ENCODE data around the gene MED27. TPM values are rescaled to one million over a fixed set of nuclear protein-coding genes. Genes with fewer than 3 reads are reported as not detected.

The MED27 gene
- total and polyA plus RNA-seq, 12 donors, result 8.0 to 20.7 (median 17.1) TPM

- Histone ChIP-seq H3K9me3 (no peaks in the 10 kb centered on the region), H3K27me3 (no peaks in the 10 kb centered on the region), H3K4me3 (no peak overlapping the region), H3K4me1 (no peaks in the 10 kb centered on the region), H3K36me3 (peaks cover 0 to 8% (median 5%) of the 10 kb centered on the region in 9 donors), H3K27ac (no peak overlapping the region)
- ATAC-seq (no peak), DNase-seq (no peak)
- no peak for TF ChIP-seq CTCF (IDR thresholded peaks at IDR 0.05)
- intact Hi-C loops (cut with DNase I), result no loop called here
- 95 to 98% methylated on average over 6 of the region's 6 CpGs for WGBS, 2 donors
Measured at GRCh38 chr9:131867611-131868192, 212.0 kb downstream of the MED27 start.

- no peaks in the 10 kb centered on the region for H3K9me3 ChIP-seq
- ATAC-seq (no peak), DNase-seq (no peak)
- no peak overlapping the region for H3K27ac ChIP-seq
- TF ChIP-seq CTCF (IDR thresholded peaks at IDR 0.05), result no peak
- H3K4me3 ChIP-seq, result no peak overlapping the region
- H3K36me3 ChIP-seq, result peaks cover 0 to 29% (median 16%) of the 10 kb centered on the region in 9 donors
- intact Hi-C loops (cut with DNase I), result no loop called here
- no peaks in the 10 kb centered on the region for H3K27me3 ChIP-seq
- 90 to 92% methylated on average over 10 of the region's 10 CpGs for WGBS, 2 donors
- H3K4me1 ChIP-seq, result no peaks in the 10 kb centered on the region
Measured at GRCh38 chr9:131865446-131866195, 214.0 kb downstream of the MED27 start.

- Histone ChIP-seq H3K4me3 (no peak overlapping the region), H3K27ac (no peak overlapping the region), H3K36me3 (peaks cover 0 to 39% (median 17%) of the 10 kb centered on the region in 9 donors), H3K27me3 (no peaks in the 10 kb centered on the region), H3K4me1 (no peaks in the 10 kb centered on the region), H3K9me3 (no peaks in the 10 kb centered on the region)
- TF ChIP-seq CTCF (IDR thresholded peaks at IDR 0.05), result no peak
- WGBS, 2 donors, result 94 to 97% methylated on average over 14 of the region's 14 CpGs
- DNase-seq (no peak), ATAC-seq (no peak)
- intact Hi-C loops (cut with DNase I), result no loop called here
Measured at GRCh38 chr9:131864531-131864930, 215.1 kb downstream of the MED27 start.

DNA sequence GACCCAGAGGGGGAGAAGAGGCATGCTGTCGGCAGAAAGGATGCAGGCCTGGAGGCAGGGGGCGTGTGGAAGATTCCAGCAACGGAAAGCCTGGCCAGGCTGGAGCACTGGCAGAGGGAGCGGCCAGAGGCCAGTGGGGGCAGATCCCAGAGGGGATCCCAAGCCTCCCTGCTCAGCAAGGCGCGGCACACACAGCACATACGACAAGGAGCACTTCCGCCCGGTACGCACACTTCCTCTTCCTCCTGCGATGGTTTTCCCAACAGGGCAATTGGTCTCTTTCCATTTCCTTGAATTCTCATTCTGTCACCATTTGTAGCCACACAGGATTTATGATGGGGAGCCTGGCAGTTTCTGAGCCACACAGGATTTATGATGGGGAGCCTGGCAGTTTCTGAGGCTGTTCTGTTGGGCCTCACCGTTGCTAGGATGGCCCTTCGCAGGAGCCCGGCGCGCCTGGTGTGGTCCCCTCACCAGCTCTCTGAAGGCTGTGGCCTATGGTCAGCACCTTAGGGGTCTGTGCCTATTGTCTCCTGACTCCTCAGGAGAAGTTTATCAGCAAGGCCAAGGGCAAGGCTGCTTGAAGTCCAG, 216.3 kb downstream of the MED27 start:
- no peak for TF ChIP-seq CTCF (IDR thresholded peaks at IDR 0.05)
- Histone ChIP-seq H3K4me3 (no peak overlapping the region), H3K36me3 (peaks cover 0 to 42% (median 13%) of the 10 kb centered on the region in 9 donors), H3K27ac (no peak overlapping the region), H3K27me3 (no peaks in the 10 kb centered on the region), H3K9me3 (no peaks in the 10 kb centered on the region), H3K4me1 (no peaks in the 10 kb centered on the region)
- no peak for DNase-seq
- no peak for ATAC-seq
- WGBS, 2 donors, result 70 to 79% methylated on average over 16 of the region's 16 CpGs
- intact Hi-C loops (cut with DNase I), result no loop called here

All from heart right ventricle (tissue), 16 donors.